AG20443 (cell line): ENCODE measurements around the gene PCDHGA9.
"Not testable (repeated sequence)": the region's sequence is repeated elsewhere in the genome, so short reads cannot be mapped to it uniquely, and the experiment has no call there.

Experiments
- DNase-seq: peaks from one replicate; pipeline ENCODE4 v3.0.0; 2012; ENCODE audit warnings: low spot score, mixed read lengths

Gene PCDHGA9

DNA sequence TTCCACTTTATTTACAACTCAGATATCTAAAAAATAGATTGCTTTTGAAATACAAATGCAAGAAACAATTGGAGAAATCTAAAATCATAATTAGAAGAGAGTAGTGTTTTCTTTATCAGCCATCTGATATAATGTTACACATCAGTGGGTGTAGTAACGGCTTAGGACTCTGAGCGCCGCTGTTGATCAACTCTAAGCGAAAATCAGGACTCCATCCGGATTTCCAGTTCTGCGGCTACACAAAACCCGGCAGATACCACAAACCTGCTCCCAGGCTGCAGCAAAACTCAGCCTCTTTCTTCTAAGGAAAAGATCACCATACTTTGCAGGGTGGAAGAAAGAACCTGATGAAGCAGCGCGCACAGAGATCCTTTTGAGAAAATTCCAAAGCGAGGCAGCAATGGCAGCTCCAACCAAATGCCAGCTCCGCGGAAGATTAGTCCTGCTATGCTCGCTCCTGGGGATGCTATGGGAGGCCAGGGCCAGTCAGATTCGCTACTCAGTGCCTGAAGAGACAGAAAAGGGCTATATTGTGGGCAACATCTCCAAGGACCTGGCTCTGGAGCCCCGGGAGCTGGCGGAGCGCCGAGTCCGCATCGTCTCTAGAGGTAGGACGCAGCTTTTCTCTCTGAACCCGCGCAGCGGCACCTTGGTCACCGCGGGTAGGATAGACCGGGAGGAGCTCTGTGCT is at the start of gene PCDHGA9:
TSS of gene PCDHGA9 (plus strand) at position 226 of the 691 bp plus-strand sequence. CDS start at position 401, 175 bp downstream.
- peak; percentile 42 for DNase-seq

DNA sequence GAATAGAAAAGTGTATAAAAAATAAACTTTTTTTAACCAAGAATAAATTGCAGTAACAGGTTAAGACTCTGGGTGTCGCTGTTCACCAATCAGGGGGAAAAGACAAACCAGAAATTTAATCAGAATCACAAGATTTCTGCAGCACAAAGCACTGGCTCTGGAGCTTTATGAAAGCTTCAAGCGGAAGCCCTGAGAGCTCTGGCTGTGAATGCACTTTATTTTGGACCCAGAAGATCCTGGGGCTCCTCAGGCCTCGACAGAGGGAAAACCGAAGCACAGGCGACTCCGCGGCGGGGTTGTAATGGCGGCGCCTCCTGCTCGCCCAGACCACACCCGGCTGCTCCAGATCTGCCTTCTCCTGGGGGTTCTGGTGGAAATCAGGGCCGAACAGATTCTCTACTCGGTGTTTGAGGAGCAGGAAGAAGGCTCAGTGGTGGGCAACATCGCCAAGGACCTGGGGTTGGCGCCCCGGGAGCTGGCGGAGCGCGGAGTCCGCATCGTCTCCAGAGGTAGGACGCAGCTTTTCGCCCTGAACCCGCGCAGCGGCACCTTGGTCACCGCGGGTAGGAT is 47.6 kb upstream of the PCDHGA9 start, which contains the start of gene PCDHGA4:
TSS of gene PCDHGA4 (plus strand) at position 122 of the 570 bp plus-strand sequence. CDS start at position 209, 87 bp downstream.
- no peak for DNase-seq

DNA sequence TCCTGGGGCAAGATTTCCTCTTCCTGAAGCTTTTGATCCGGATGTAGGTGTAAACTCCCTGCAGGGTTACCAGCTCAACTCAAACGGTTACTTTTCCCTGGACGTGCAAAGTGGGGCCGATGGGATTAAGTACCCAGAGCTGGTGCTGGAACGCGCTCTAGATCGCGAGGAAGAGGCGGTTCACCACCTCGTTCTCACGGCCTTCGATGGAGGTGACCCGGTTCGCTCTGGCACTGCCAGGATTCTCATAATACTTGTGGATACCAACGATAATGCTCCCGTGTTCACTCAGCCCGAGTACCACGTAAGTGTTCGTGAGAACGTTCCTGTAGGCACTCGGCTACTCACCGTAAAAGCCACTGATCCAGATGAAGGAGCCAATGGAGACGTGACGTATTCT is 46.9 kb upstream of the PCDHGA9 start:
- DNase-seq, result no peak

DNA sequence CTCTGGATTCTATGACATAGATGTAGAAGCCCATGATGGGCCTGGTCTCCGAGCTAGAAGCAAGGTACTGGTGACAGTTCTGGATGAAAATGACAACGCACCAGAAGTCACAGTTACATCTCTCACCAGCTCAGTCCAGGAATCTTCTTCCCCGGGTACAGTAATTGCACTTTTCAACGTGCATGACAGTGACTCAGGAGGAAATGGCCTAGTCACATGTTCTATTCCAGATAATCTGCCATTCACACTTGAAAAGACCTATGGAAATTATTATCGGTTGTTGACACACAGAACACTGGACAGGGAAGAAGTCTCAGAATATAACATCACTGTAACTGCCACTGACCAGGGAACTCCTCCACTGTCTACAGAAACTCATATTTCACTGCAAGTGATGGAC is 46.4 kb upstream of the PCDHGA9 start:
- DNase-seq, result no peak

DNA sequence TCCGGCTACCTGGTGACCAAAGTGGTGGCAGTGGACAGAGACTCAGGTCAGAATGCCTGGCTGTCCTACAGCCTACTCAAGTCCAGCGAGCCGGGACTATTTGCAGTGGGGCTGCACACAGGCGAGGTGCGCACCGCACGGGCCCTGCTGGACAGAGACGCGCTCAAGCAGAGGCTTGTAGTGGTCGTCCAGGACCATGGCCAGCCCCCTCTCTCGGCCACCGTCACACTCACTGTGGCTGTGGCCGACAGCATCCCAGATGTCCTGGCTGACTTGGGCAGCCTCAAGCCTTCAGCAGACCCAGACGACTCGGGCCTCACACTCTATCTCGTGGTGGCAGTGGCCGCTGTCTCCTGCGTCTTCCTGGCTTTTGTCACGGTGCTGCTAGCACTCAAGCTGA is 45.6 kb upstream of the PCDHGA9 start:
- no peak for DNase-seq

DNA sequence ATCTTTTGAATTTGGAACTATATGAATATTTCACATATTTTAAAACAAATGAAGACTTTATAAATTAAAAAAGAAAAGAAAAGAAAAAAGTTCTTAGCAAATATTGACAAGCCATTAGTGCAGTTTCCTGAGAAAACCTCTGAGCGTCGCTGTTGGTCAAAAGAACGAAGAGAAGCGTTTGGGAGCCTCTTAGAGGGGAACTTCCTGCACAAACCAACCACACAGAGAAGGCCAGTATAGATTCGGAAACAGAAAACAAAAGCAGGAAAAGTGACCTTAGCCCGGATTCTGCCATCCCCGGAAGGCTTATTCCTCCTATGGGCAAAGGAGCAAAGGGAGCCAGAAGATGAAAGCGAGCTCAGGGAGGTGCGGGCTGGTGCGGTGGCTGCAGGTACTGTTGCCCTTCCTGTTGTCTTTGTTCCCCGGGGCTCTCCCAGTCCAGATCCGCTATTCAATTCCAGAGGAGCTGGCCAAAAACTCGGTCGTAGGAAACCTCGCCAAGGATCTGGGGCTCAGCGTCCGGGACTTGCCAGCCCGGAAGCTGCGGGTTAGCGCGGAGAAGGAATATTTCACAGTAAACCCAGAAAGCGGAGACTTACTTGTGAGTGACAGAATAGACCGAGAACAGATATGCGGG is 42.7 kb upstream of the PCDHGA9 start, which contains the start of gene PCDHGB2:
TSS of gene PCDHGB2 (plus strand) at position 205 of the 637 bp plus-strand sequence. CDS start at position 347, 142 bp downstream.
- DNase-seq, result peak; percentile 27

DNA sequence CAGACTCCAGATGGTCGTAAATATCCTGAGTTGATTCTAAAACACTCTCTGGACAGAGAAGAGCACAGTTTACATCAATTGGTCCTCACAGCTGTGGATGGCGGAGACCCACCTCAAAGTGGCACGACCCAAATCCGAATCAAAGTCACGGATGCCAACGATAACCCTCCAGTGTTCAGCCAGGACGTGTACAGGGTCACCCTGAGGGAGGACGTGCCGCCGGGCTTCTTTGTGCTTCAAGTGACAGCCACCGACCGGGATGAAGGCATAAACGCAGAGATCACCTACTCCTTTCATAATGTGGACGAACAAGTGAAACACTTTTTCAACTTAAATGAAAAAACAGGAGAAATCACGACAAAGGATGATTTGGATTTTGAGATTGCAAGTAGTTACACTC is 41.9 kb upstream of the PCDHGA9 start:
- DNase-seq, result no peak

DNA sequence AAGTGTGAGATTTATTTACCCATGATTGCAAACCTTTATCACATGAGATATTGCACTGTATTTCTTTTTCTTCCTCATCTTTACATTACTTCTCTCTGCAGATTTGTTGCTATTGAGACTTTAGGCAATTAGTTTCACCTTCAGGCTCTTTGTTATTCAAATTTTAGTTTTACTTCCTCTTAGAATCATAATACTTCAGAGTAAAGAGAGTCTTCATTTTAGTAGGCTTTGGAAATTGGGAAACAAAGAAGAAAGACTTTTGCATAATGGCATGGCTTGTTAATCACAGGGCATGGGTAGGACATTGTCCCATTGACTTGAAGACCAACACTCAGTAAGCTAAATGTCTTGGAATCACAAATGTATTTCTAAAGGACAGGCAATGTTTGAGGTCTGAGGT is 39.9 kb upstream of the PCDHGA9 start:
- DNase-seq, result no peak

DNA sequence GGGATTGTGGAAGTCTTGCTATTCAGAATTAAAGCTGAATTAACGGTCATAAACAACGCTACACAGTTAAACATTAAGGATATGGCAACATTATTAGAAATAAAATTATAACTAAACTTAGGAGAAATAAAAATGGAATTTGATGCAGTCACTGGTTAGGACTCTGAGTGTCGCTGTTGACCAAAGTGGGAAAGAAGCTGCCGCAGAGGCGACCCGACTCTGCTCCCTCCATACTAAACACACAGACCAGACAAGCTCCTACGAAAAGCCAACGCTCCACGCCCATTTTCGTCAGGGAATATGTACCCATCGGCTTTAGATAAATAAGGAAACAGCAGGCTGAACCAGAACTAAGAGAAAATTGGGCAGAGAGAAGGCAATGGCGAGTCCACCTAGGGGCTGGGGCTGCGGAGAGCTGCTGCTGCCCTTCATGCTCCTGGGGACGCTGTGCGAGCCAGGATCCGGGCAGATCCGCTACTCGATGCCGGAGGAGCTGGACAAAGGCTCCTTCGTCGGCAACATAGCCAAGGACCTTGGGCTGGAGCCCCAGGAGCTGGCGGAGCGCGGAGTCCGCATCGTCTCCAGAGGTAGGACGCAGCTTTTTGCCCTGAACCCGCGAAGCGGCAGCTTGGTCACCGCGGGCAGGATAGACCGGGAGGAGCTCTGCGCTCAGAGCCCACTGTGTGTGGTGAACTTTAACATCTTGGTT is 38.5 kb upstream of the PCDHGA9 start, which contains the start of gene PCDHGA5:
TSS of gene PCDHGA5 (plus strand) at position 211 of the 709 bp plus-strand sequence. CDS start at position 380, 169 bp downstream.
- DNase-seq, result peak; percentile 54

DNA sequence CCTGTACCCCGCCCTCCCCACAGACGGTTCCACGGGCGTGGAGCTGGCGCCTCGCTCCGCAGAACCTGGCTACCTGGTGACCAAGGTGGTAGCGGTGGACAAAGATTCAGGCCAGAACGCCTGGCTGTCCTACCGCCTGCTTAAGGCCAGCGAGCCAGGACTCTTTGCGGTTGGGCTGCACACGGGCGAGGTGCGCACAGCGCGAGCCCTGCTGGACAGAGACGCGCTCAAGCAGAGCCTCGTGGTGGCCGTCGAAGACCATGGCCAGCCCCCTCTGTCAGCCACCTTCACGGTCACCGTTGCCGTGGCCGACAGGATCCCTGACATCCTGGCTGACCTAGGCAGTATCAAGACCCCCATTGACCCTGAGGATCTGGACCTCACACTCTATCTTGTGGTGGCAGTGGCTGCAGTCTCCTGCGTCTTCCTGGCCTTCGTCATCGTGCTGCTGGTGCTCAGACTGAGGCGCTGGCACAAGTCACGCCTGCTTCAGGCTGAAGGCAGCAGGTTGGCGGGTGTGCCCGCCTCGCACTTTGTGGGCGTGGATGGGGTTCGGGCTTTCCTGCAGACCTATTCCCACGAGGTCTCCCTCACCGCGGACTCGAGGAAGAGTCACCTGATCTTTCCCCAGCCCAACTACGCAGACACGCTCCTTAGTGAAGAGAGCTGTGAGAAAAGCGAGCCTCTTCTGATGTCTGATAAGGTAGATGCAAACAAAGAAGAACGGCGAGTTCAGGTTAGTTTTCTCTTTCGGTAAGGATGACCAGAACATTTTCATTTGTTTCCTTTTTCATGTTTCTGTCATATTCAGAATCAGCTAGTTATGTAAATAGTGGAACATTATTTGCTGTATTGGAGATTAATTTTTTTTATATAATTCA is 36.3 kb upstream of the PCDHGA9 start:
- DNase-seq, result no peak

DNA sequence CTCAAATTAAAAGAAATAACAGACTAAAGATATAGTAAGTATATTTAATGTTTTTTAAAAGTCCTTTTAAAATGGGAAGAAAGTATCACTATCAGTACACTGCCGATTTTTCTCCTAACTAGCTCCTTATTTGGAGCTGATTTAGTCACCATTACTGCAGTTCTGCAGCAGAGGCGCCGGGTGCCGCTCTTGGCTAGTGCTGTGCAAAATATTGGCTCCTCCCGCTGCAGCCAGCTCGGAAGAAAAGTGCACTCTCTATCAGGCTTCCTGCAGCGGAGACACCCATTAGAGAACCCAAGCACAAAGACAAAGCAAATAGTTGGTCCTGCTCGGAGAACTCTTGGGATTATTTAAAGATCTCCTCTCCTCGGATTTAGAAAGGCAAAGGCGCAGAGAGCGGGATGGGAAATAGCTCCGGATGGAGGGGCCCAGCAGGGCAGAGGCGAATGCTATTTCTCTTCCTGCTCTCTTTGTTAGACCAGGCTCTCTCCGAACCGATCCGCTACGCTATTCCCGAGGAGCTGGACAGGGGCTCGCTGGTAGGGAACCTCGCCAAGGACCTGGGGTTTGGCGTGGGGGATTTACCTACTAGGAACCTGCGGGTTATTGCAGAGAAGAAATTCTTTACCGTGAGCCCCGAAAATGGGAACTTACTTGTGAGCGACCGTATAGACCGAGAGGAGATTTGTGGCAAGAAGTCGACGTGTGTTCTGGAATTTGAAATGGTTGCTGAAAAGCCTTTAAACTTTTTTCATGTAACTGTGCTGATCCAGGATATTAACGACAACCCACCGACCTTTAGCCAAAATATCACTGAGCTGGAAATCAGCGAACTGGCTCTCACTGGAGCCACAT is 32.4 kb upstream of the PCDHGA9 start, which contains the start of gene PCDHGB3:
TSS of gene PCDHGB3 (plus strand) at position 249 of the 855 bp plus-strand sequence. CDS start at position 402, 153 bp downstream.
- DNase-seq, result peak; percentile 81

DNA sequence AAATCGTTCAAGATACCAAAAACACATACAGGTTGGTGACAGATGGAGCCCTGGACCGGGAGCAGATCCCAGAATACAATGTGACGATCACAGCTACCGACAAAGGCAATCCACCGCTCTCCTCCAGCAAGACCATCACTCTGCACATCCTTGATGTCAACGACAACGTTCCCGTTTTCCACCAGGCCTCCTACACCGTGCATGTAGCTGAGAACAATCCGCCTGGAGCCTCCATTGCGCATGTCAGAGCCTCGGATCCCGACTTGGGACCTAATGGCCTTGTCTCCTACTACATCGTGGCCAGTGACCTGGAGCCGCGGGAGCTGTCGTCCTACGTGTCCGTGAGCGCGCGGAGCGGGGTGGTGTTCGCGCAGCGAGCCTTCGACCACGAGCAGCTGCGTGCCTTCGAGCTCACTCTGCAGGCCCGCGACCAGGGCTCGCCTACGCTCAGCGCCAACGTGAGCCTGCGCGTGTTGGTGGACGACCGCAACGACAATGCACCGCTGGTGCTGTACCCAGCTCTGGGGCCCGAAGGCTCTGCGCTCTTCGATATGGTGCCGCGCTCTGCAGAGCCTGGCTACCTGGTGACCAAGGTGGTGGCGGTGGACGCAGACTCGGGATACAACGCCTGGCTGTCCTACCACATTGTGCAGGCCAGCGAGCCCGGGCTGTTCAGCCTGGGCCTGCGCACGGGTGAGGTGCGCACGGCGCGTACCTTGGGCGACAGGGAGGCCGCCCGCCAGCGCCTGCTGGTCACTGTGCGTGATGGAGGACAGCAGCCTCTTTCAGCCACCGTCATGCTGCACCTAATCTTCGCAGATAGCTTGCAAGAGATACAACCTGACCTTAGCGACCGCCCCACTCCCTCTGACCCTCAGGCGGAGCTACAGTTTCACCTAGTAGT is 30.8 kb upstream of the PCDHGA9 start:
- no peak for DNase-seq

DNA sequence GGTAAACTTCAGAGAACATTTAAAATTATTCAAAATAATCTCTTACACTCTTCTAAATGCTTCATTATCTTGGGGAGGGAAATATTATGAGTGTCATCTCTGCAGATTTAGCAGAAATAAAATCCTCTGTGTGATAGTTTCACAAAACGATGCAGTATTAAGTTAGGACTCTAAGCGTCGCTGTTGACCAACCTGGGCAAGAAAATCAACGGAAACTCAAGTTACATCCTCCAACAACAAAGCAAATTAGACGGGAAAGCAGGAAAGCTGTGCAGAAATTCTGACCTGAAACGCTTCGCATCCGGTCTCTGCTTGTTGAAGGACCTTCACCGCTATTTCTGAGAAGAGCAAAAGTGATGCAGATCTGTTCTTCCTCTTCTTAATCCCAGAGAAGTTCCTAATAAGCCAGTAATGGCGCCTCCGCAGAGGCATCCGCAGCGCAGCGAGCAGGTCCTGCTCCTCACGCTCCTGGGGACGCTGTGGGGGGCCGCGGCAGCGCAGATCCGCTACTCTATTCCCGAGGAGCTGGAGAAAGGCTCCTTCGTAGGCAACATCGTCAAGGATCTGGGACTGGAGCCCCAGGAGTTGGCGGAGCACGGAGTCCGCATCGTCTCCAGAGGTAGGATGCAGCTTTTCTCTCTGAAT is 28.8 kb upstream of the PCDHGA9 start, which contains the start of gene PCDHGA6:
TSS of gene PCDHGA6 (plus strand) at position 219 of the 645 bp plus-strand sequence. CDS start at position 412, 193 bp downstream.
- DNase-seq, result peak; percentile 29

DNA sequence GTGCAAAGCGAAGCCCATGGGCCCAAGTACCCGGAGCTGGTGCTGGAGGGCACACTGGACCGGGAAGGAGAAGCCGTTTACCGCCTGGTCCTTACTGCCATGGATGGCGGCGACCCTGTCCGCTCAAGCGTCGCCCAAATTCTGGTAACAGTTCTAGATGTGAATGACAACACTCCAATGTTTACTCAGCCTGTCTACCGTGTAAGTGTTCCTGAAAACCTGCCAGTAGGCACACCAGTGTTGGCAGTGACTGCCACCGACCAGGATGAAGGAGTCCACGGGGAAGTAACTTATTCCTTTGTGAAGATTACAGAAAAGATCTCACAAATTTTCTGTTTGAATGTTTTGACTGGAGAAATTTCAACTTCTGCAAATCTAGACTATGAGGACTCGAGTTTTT is 28.0 kb upstream of the PCDHGA9 start:
- DNase-seq, result no peak

DNA sequence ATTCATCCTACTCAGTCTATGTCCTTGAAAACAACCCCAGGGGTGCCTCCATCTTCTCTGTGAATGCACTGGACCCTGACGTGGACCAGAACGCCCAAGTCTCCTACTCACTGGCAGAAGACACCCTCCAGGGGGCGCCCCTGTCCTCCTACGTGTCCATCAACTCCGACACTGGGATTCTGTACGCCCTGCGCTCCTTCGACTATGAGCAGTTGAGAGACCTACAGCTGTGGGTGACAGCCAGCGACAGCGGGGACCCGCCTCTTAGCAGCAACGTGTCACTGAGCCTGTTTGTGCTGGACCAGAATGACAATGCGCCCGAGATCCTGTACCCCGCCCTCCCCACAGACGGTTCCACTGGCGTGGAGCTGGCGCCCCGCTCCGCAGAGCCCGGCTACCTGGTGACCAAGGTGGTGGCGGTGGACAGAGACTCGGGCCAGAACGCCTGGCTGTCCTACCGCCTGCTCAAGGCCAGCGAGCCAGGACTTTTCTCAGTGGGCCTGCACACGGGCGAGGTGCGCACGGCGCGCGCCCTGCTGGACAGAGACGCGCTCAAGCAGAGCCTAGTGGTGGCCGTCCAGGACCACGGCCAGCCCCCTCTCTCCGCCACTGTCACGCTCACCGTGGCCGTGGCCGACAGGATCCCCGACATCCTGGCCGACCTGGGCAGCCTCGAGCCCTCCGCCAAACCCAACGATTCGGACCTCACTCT is 27.0 kb upstream of the PCDHGA9 start:
- DNase-seq, result not testable (repeated sequence)

DNA sequence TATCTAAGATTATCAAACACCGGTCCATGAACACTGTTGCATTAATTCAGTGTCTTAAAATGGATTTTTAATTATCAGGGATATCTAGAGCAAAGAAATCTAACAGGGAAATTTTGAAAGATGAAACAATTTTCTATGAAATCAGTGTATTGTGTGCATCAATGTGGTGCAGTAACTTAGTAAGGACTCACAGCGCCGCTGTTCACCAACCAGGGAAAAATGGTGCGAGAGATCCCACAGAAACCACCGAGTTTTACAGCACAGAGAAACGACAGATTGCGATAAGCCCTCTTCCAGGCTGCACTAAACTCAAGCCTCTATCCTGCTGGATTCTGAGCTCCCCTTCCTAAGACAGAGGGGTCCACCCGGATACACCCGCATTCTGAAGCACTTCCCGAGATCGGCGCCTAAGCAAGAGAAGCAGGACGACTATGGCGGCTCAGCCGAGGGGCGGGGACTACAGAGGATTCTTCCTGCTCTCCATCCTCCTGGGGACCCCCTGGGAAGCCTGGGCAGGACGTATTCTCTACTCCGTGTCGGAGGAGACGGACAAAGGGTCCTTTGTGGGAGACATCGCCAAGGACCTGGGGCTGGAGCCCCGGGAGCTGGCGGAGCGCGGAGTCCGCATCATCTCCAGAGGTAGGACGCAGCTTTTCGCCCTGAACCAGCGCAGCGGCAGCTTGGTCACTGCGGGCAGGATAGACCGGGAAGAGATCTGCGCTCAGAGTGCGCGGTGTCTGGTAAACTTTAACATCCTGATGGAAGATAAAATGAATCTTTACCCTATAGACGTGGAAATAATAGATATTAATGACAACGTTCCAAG is 19.9 kb upstream of the PCDHGA9 start, which contains the start of gene PCDHGA7:
TSS of gene PCDHGA7 (plus strand) at position 274 of the 826 bp plus-strand sequence. CDS start at position 432, 158 bp downstream.
- DNase-seq, result peak; percentile 46

DNA sequence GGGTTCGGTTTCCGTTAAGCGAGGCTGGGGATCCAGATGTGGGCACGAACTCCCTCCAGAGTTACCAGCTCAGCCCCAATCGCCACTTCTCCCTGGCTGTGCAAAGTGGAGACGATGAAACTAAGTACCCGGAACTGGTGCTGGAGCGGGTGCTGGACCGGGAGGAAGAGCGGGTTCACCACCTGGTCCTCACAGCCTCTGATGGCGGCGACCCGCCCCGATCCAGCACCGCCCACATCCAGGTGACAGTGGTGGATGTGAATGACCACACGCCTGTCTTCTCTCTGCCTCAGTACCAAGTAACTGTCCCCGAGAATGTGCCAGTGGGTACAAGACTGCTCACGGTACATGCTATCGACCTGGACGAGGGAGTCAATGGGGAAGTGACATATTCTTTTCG is 19.2 kb upstream of the PCDHGA9 start:
- no peak for DNase-seq
